Measurements from ENCODE around the gene PDGFB.
"Not testable (repeated sequence)": the region's sequence is repeated elsewhere in the genome, so short reads cannot be mapped to it uniquely, and the experiment has no call there.

PDGFB gene

DNA sequence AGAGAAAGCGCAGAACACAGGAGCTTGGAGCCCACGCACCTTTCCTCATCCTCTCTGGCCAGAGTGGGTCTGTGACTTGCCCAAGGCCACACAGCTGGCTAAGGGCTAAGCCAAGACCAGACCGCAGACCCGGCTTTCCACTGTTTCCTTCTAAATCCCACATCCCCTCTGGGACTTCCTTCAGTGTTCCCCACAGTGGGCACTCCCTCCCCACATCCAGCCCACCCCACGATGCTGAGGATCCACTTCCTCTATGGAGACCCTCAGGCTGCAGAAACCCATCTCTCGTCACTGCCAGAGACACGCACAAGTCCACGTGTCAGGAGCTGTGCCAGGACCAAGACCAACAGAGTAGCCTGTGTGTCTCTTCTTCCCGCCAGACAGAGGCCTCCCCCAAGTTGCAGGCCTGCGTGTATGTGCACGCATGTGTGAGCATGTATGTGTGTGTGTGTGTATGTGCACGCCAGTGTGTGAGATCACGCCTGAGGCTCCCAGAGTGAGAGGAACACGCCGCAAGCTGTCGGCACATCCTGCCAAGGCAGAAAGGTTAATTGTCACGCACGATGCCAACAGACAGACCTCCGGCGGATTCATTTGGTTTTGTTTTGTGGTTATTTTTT, 21.6 kb downstream of the PDGFB start:
- DNase-seq, result no peak

DNA sequence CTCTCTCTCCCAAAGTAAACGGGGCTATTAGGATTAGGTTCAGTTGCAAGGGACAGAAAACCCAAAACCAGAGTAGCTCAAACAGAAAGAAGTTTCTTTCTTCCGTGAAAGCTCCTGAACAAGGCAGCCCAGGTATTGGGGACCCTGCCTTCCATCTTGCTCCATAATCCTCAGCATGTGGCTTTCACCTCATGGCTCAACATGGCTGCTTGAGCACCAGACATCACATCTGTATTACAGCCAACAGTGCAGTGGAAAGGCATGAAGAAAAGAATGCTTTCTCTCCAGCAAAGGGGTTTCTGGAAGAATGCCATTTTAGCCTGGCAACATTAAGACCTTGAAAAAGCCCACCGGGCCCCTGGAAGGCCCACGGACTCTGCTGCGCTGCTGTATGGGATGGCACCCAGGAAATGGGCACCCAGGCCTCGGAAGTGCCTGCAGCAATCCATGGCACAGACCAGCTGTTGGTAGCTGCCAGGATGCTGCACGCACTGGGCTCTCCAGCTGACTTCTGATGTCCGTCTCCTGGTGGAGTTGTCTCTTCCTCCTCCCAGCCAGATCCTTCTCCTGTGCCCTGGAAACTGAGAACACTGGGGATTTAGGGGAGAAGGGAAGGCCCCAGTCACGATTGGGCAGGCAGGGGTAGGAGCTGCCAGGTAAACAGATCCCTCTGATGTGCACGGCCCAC, 22.6 kb downstream of the PDGFB start:
- DNase-seq, result no peak

DNA sequence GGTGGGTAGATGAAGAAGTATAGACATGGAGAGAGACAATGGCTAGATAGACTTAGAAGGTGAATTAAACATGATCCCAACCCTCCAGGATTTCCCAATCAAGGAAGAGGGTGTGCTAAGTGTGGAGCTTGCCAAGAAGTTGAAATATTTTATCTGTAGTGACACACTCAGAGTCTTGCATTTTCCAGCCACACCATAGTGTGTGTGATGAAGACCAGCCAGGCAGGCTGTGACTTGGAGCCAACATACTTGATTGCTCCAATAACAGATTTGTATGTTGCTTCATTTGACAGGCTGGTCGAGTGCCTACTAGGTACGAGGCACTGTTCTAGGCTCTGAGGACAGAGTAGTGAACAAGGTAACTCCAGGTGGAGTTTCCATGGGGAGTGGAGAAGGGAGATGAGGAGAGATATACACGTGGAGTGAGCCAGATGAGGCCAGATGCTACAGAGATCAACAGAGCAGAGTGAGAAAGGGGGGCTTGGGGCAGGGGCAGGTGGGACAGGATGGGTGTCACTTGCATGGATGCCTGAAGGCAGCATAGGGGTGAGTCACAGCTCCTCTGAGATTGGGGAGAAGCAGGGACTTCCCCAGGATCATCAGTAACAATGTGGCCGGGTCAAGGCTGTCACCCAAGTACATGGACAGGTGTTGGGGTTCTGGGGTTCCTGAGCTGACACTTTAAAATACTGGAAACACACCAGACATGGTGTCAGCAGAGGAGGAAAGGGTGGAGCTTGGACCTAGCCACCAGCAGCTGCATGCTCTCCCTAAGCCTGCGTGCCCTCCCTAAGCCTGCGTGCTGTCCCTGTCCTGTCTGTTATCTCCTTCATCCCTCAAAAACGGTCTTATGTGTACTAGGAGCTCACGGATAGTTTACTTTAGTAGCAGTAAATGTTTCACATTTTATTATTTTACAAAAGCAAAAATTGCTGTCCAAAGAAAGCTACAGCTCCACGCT, 23.6 kb downstream of the PDGFB start:
- no peak for DNase-seq

DNA sequence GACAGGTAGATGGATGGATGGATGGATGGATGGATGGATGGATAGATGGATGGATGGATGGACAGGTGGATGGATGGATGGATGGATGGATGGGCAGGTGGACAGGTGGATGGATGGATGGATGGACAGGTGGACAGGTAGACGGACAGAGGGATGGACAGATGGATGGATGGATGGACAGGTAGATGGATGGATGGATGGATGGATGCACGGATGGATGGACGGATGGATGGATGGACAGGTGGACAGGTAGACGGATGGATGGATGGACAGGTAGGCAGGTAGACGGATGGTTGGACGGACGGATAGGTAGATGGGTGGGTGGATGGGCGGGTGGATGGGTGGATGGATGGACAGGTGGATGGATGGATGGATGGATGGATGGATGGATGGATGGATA, 24.3 kb downstream of the PDGFB start:
- DNase-seq, result no peak

DNA sequence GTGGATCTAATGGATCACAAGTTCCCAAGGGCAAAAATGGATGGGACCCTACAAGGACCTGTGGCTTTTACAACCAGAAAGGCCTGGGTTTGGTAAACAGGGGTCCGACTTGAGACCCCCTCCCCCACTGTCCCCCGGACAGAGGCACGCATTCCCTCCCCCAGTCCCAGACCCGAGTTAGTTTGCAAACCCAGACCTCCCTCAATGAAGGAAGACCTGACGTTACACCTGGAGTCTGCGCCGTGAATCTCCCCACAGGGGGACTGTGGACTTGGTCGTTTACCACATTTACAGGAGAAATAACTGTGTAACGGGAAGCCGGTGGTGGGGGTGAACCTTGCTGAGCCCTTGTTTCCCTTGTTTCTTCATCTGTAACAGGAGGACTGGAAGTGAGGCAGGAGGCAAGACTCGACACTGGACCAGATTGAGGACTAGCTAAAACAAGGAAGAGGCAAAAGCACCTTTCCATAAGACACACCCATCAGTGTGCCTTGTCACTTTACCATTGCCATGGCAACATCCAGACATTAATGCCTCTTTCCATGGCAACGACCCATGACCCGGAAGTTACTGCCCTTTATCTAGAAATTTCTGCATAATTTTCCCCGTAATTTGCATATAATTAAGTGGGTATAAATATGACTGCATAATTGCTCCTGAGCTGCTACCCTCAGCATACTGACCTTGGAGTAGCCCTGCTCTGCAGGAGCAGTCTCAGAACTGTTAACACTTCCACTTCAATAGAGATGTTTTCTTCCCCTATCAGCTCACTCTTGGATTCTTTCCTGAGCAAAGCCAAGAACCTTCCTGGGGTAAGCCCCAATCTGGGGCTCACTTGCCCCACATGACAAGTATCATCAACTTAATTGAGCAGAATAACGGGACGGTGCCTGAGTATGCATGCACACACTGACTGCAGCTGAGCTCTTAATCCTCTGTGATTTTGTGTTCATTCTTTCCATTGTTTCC, 25.4 kb downstream of the PDGFB start:
- no peak for DNase-seq

DNA sequence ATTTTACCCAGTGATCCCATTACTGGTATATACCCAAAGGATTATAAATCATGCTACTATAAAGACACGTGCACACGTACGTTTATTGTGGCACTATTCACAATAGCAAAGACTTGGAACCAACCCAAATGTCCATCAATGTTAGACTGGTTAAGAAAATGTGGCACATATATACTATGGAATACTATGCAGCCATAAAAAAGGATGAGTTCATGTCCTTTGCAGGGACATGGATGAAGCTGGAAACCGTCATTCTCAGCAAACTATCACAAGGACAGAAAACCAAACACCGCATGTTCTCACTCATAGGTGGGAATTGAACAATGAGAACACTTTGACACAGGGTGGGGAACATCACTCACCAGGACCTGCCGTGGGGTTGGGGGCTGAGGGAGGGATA, 26.4 kb downstream of the PDGFB start:
- not testable (repeated sequence) for DNase-seq

DNA sequence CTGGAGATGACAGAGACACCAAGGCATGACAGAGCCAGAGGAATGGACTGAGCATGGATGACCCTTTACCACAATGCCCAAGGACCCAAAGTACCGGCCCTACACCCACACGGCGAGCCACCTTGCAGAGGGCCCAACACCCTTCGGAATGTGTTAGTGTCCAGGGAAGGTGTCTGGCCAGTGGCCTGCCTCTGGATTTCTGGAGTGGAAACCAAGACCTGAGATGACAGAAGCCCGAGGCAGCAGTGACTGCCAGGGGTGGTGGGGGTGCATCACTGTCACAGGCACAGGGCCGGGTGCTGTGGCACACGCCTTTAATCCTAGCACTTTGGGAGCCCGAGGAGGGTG, 28.7 kb downstream of the PDGFB start:
- DNase-seq, result no peak

DNA sequence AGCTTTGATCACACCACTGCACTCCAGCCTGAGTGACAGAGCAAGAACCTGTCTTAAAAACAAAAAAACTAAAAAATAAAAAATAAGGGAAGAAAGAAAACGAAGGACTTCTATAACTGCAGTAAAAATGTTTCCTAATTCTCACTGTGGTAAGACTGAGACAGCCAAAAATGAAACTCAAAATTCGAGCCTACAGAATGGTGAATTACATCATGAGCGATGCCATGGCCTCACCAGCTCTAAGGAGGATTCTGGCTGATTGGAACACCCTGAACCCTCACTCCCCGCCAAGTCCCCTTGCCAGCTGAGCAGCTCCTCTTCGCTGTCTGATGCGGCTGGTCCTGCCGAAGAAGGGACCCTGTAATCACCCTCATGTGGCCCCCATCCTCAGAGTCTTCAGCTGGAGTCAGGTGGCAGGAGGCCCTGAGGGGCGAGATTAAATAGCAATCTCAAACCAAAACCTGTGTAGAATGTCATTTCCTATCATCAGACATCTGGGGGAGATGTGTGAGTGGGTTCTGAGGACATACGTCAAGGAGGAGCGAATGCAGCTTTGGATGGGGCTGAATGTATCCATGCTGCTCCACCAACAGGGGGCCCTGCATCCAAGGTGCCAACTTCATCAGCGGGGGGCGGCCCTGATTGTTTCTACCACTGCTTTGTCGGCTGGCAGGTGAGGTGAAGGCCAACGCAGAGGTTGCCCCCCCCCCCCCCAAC, 29.2 kb downstream of the PDGFB start:
- no peak for DNase-seq

DNA sequence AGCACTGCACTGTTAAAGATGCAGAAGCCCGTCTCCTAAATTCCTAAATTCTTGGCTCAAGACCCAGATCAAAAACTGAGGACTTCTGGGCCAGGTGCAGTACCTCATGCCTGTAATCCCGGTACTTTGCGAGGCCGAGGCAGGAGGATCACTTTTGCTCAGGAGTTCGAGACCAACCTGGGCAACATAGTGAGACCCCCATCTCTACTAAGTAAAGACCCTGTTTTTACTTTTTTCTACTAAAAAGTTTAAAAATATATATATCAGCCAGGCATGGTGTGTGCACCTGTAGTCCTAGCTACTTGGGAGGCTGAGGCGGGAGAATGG, 29.7 kb downstream of the PDGFB start:
- no peak for DNase-seq

DNA sequence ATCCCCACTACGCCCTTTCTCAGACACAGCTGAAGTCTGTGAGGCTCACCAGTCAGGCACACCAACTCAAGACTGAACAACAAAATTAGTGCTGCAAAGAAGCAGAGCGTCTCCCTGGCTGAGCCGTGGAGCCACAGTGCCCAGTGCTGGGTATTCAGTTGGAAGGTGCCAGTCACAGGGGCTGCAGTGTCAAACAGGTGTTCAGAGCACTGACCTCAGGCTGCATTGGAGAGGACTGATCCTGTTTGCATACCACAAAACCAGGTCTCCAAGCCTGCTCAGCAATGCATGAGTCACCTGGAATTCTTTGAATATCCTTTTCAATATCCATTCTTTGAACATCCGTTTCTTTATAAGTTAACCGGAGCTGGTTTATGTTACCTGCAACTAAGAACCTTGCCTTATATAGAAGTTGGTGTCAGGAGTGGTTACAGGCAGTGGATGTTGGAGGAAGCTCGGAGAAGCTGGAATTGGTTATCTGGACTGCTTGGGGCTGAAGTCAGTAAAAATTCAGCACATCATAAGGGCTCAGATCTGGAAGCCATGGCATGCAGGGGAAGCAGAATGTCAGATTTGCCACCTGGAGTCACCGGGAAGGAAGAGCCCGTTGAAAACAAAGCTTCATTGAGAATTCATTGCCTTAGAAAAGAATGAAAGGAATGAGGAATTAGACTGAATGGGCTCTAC, 30.3 kb downstream of the PDGFB start:
- DNase-seq, result no peak

DNA sequence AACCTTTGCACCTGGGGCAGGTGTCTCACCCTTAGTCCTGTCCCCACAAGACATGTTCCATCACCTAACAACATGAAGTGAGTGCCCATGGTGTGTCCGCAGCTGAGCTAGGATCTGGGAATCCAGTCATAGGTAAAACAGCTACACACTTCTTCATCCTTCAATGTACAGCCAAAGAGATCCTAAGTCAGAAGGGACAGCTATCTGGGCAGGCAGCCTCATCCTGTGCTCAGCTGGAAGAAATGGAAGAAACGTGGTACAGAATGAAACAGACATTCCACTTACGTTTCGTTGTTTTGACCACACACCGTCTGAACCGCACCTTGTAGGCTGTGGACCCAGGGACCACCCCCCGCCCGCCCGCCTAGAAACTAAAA, 30.8 kb downstream of the PDGFB start:
- DNase-seq, result no peak

DNA sequence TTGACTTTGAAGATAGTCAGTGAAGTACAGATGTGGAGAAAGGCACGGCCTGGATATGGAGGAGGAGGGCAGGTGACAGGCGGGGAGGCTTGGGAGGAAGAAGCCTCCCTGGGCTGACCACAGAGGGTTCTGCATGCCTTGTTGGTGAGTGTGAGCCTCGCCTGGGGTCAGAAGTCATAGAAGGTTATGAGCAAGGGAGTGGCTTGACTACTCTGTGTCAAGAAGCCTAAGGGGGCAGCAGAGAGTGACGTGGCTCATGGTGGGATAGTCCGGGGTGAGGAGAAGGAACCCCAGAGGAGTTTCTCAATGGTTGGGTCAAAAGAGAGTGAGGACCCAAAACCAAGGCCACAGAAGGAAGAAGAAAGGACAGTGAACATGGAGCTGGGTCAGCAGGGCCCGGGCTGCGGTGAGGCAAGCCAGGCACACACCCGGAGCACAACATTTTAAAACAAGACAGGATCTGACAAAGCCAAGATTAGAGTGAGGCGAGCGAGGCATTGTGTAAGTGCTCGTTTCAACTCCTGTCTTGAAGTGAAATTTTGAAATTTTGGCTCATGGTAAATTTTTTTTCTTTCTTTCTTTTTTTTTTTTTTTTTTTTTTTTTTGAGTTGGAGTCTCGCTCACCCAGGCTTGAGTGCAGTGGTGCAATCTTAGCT, 31.9 kb downstream of the PDGFB start:
- DNase-seq, result no peak

DNA sequence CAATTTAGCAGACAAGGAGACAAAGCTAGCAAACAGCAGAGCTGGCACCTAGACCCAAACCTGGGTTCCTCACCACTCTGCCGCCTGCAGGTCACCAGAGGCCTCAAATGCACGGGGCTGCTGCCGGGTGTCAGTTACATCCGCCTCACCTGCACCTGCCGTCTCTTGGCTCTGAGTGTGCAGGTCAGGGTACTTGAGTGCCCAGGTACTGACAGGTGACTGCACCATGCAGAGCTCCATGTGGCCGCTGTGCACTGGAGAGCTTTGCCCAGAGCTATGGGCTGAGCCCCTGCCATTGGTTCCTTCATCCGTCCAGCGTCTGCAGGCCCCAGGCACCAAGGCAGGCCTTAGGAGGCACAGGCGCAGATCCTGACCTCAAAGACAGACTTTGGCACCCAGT, 35.0 kb downstream of the PDGFB start:
- DNase-seq, result peak; percentile 43 to 57

DNA sequence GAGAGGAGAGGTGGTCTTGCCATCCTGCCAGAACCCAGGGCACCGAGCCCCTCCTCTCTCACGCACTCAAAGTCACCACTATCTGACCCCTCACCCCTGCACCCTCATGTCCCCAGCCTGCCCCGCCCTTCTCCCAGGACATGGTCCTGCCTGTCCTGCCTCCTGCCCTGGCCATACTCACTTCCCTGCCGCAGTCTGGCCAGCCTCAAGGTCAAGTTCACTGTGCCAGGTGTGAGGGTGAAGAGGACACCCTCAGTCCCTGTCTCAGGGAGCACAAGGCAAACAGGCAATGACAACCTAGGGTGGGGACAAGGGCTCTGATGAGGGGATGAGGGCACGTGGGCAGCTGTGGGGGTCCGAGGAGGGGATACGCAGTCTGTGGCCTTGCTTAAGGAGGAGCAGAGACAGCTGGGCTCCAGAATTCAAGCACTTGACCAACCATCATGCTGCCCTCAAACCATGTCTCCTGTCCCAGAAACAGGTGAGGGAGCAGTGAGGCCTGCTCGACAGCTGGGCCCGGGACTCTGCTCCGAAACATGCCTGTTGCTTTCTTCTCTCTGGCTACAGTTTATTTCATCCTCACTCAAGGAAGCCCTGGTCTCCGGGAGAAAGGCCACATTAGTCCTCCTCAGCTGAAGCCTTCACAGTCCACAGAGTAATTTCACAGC, 36.6 kb downstream of the PDGFB start:
- no peak for DNase-seq

DNA sequence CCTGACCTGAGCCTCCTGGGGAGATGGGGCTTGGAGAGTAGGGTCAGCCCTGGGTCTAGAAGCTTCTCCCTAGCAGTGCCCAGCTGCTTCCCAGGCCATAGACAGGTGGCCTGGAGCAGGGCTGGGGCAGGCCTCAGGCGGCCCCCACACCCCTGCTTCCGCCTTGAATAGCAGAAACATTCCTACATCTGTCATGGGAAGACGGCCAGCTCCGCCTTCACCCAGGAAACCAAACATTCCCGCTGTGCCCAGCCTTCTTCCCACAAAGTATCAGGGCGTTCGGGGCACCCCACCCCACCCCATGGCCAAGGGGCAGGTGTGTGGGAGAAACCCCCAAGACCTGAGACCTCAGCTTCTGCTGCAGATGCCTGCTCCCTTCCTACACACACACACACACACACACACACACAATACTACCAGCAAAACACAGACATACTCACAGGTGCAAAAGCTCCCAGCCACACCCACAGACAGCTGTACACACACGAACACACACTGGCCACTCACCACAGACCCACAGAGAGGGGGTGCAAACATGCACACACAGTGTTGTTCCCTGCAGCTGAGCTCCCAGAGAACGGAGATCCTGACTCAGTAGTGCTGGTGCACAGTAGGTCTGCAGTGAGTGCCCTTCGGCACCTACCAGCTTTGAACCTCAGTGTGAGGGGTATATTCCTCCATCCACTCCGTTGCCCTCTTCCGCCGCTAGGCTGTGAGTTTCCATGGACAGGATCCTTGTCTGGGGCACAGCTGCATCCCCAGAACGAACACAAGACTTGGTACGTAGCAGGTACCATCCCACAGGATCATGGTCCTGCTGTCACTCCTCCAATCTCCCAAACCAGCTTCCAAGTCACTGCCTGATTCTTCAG, 37.4 kb downstream of the PDGFB start:
- peak; percentile 54 to 65 for DNase-seq

DNA sequence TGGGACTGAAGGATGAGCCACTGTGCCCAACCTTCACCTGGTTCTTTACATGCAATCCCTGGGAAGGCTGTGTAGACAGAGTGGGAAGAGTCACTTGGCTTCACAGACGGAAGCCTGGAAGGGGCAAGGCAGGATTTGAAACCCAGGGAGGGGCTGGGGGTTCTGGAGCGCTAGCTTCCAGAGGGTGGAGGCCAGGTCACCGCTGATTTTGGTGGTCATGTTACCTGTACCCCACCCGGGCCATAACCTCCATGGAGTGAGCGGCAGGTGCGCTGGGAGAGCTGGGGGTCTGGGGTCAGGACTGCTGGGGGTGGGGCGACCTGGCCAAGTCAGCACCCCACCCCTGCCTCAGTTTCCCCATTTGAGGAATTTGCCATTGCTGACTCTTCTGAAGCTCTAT, 38.3 kb downstream of the PDGFB start:
- no peak for DNase-seq

DNA sequence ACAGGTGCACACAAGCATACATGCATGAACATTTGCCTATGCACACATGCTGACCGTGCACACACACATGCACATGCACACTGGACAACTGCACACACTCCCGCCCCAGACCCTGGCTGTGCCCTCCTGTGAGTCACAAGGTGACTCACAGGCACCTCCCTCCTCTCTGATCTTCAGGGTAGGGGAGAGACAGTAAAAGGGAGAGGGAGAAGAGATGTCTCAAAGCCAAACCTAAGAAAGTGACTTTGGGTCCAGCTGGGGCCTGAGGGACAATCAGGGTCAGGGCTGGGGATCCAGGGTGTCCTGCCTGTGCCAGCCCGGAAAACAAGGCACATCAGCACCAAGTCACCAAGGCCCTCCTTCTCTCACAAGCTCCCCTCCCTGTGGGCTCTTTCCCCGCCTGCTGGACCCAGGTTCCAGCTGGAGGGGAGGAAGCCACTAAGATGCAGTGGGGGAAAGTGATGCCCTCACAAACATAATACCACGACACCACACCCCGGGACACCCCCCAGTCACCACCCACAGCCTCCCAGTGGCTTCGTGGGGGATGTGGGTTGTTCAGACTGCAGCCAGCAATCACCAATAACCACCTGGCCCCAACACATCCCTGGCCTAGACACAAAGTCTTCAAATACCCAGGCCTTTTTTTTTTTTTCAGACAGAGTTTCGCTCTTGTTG, 39.3 kb downstream of the PDGFB start:
- no peak for DNase-seq

DNA sequence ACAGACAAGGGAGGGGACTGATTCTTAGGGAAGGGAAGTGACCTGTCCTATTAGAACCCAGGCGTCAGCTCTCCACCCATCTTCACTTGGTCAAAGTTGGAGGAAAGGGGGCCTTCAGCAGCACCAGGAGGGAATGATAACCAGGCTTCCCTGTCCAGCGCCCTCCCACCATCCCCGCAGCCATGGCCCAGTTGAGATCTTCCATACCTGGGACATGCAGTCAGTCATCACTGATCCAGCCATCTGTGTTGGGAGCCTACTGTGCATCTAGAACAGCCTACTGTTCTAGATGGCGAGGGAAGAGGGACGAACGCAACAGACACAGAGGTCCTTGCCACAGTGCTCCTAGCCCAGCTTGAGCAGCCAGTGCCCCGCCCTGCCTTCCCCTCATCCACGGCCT, 40.6 kb downstream of the PDGFB start:
- DNase-seq, result no peak

DNA sequence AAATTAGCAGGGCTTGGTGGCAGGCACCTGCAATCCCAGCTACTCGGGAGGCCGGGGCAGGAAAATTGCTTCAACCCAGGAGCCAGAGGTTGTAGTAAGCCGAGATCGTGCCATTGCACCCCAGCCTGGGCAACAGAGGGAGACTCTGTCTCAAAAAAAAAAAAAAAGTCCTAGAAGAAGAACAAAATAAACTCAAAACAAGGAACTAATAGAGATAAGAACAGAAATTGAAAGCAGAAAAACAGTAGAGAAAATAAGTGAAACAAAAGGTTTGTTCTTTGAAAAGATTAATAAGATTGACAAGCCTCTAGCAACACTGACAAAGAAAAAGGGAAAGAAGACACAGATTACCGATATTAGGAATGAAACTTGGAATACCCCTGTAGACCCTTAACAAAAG, 47.2 kb downstream of the PDGFB start:
- no peak for DNase-seq

Measured in SHP77 (cell line).